HepG2 (cell line): ENCODE data around the gene RAB40C. TPM values are rescaled to one million over a fixed set of nuclear protein-coding genes. Genes with fewer than 3 reads are reported as not detected.

Experiments used
- CCDC6 ChIP-seq: sonication (generic); formaldehyde crosslinking; IDR thresholded peaks from 2 replicates; pipeline ENCODE4 v1.8.1; 2022; ENCODE audit warnings: mild to moderate bottlenecking, missing genetic modification reagents, moderate library complexity
- DR1 ChIP-seq: sonication (generic); formaldehyde crosslinking; IDR thresholded peaks from 2 replicates; pipeline ENCODE4 v1.8.0; 2021; ENCODE audit warnings: mild to moderate bottlenecking, missing genetic modification reagents, inconsistent platforms
- FOXJ3 ChIP-seq: sonication (generic); formaldehyde crosslinking; IDR thresholded peaks from 2 replicates; pipeline ENCODE4 v1.4.0; 2020; ENCODE audit warnings: missing genetic modification reagents, mild to moderate bottlenecking, borderline replicate concordance
- FOXK2 ChIP-seq: fragments of 450-650 bp; IDR thresholded peaks from 2 replicates; pipeline ENCODE4 v1.6.1; 2016
- JDP2 ChIP-seq: sonication (generic); formaldehyde crosslinking; IDR thresholded peaks from 2 replicates; pipeline ENCODE4 v1.8.1; 2022; ENCODE audit warnings: missing genetic modification reagents, borderline replicate concordance
- KDM5B ChIP-seq: sonication (generic); formaldehyde crosslinking; IDR thresholded peaks from 2 replicates; pipeline ENCODE4 v1.4.0; 2020; ENCODE audit warnings: missing genetic modification reagents, mild to moderate bottlenecking, borderline replicate concordance
- NRL ChIP-seq: sonication (generic); formaldehyde crosslinking; IDR thresholded peaks from 2 replicates; pipeline ENCODE4 v1.5.0; 2020; ENCODE audit warnings: missing genetic modification reagents, mild to moderate bottlenecking, moderate library complexity, borderline replicate concordance
- PATZ1 ChIP-seq: sonication (generic); formaldehyde crosslinking; IDR thresholded peaks from 2 replicates; pipeline ENCODE4 v1.4.0; 2020; ENCODE audit warnings: missing genetic modification reagents
- PHF20 ChIP-seq: sonication (generic); formaldehyde crosslinking; IDR thresholded peaks from 2 replicates; pipeline ENCODE4 v1.5.0; 2020; ENCODE audit warnings: mild to moderate bottlenecking, missing genetic modification reagents
- RXRA ChIP-seq: sonication (generic); formaldehyde crosslinking; IDR thresholded peaks from 2 replicates; pipeline ENCODE4 v1.5.1; 2020; ENCODE audit warnings: missing genetic modification reagents
- SALL2 ChIP-seq: sonication (generic); formaldehyde crosslinking; IDR thresholded peaks from 2 replicates; pipeline ENCODE4 v1.8.1; 2023; ENCODE audit warnings: mild to moderate bottlenecking, missing genetic modification reagents, inconsistent platforms
- STAG1 ChIP-seq: sonication (generic); formaldehyde crosslinking; IDR thresholded peaks from 2 replicates; pipeline ENCODE4 v1.4.0; 2020; ENCODE audit warnings: missing genetic modification reagents
- TGIF2 ChIP-seq: IDR thresholded peaks from 2 replicates; pipeline ENCODE4 v1.6.1; 2016; ENCODE audit warnings: control low read depth, missing compliant biosample characterization
- THYN1 ChIP-seq: sonication (generic); formaldehyde crosslinking; IDR thresholded peaks from 2 replicates; pipeline ENCODE4 v1.8.1; 2023; ENCODE audit warnings: low read depth, mild to moderate bottlenecking, moderate library complexity, missing genetic modification reagents, borderline replicate concordance
- ZKSCAN8 ChIP-seq: IDR thresholded peaks from 2 replicates; pipeline ENCODE4 v1.6.1; 2016; ENCODE audit warnings: borderline replicate concordance, missing genetic modification reagents, missing compliant biosample characterization
- ZNF18 ChIP-seq: sonication (generic); formaldehyde crosslinking; IDR thresholded peaks from 2 replicates; pipeline ENCODE4 v1.8.0; 2022; ENCODE audit warnings: mild to moderate bottlenecking, missing genetic modification reagents; ENCODE audit not compliant: insufficient replicate concordance
- ZNF20 ChIP-seq: sonication (generic); formaldehyde crosslinking; IDR thresholded peaks from 2 replicates; pipeline ENCODE4 v1.4.0; 2020; ENCODE audit warnings: mild to moderate bottlenecking, moderate library complexity, missing genetic modification reagents
- ZNF292 ChIP-seq: sonication (generic); formaldehyde crosslinking; IDR thresholded peaks from 2 replicates; pipeline ENCODE4 v1.8.1; 2022; ENCODE audit warnings: mild to moderate bottlenecking, low read depth, missing genetic modification reagents, borderline replicate concordance
- ZNF572 ChIP-seq: sonication (generic); formaldehyde crosslinking; IDR thresholded peaks from 2 replicates; pipeline ENCODE4 v1.5.1; 2020; ENCODE audit warnings: mild to moderate bottlenecking, missing genetic modification reagents
- ZNF782 ChIP-seq: sonication (generic); formaldehyde crosslinking; IDR thresholded peaks from 2 replicates; pipeline ENCODE4 v1.4.0; 2020; ENCODE audit warnings: missing genetic modification reagents, mild to moderate bottlenecking, borderline replicate concordance
- polyA plus RNA-seq, 8 experiments: library from polyadenylated mRNA; depleted of rRNA in 3 of 8; stranded (reverse) in 7 of 8; unstranded in 1 of 8; fragments of >200 nt; fragmentation: Illumina TruSeq in 4 of 8; extraction: Trizol in 4 of 8; gene quantifications; 2 replicates each; pipeline versions ENCODE4 v1.2.1 to v1.2.3, GENCODE V29; 2011 to 2016; ENCODE audit warnings: low read depth in 4 of 8, missing spikeins in 1 of 8, mixed read lengths in 1 of 8; ENCODE audit not compliant: insufficient read depth in 1 of 8
- total RNA-seq, 5 experiments: library from RNA; depleted of rRNA; stranded (reverse); fragments of >200 nt; fragmentation: Illumina TruSeq; extraction: Trizol; gene quantifications; 2 replicates each; pipeline ENCODE4 v1.2.3, GENCODE V29; 2016; ENCODE audit warnings: low read depth in 1 of 5
- TF ChIP-seq, protein P1 (sequence below): sonication (generic); formaldehyde crosslinking; conservative IDR thresholded peaks from 2 replicates; pipeline ENCODE4 v1.4.0; 2020; ENCODE audit warnings: missing genetic modification reagents
- TF ChIP-seq, protein P2 (sequence below): IDR thresholded peaks from 2 replicates; pipeline ENCODE4 v1.6.1; 2016; ENCODE audit warnings: missing genetic modification reagents, missing compliant biosample characterization
- TF ChIP-seq, protein P3 (sequence below): sonication (generic); formaldehyde crosslinking; IDR thresholded peaks from 2 replicates; pipeline ENCODE4 v1.4.0; 2020; ENCODE audit warnings: missing genetic modification reagents, mild to moderate bottlenecking, borderline replicate concordance

Gene RAB40C
- total and polyA plus RNA-seq, 2 of the 13 experiments (the other 11 are each of a cell fraction or from before 2014, with no cell fraction given): 7.7 to 11.5 TPM

GRCh38 chr16:585351-585750, 4.5 kb upstream of the RAB40C start (continued):
- TF ChIP-seq ZNF18 (CRISPR knock-in tag) (no peak), PHF20 (CRISPR knock-in tag) (no peak), PATZ1 (CRISPR knock-in tag) (peak; percentile 65), FOXK2 (no peak), JDP2 (CRISPR knock-in tag) (no peak), STAG1 (CRISPR knock-in tag) (peak; percentile 26), RXRA (CRISPR knock-in tag) (peak; percentile 55; the same call in 1 of the 2 replicates), FOXJ3 (no peak), ZKSCAN8 (CRISPR knock-in tag) (no peak), CCDC6 (no peak), NRL (no peak), KDM5B (CRISPR knock-in tag) (no peak), SALL2 (no peak), DR1 (no peak), ZNF782 (CRISPR knock-in tag) (no peak), ZNF572 (no peak), ZNF20 (CRISPR knock-in tag) (no peak), TGIF2 (CRISPR knock-in tag) (no peak), ZNF292 (CRISPR knock-in tag) (no peak), THYN1 (no peak)
- TF ChIP-seq, protein P1, sequence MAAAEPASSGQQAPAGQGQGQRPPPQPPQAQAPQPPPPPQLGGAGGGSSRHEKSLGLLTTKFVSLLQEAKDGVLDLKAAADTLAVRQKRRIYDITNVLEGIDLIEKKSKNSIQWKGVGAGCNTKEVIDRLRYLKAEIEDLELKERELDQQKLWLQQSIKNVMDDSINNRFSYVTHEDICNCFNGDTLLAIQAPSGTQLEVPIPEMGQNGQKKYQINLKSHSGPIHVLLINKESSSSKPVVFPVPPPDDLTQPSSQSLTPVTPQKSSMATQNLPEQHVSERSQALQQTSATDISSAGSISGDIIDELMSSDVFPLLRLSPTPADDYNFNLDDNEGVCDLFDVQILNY (CRISPR knock-in tag): no peak
- TF ChIP-seq, protein P2, sequence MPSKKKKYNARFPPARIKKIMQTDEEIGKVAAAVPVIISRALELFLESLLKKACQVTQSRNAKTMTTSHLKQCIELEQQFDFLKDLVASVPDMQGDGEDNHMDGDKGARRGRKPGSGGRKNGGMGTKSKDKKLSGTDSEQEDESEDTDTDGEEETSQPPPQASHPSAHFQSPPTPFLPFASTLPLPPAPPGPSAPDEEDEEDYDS (CRISPR knock-in tag): no peak
- TF ChIP-seq, protein P3, sequence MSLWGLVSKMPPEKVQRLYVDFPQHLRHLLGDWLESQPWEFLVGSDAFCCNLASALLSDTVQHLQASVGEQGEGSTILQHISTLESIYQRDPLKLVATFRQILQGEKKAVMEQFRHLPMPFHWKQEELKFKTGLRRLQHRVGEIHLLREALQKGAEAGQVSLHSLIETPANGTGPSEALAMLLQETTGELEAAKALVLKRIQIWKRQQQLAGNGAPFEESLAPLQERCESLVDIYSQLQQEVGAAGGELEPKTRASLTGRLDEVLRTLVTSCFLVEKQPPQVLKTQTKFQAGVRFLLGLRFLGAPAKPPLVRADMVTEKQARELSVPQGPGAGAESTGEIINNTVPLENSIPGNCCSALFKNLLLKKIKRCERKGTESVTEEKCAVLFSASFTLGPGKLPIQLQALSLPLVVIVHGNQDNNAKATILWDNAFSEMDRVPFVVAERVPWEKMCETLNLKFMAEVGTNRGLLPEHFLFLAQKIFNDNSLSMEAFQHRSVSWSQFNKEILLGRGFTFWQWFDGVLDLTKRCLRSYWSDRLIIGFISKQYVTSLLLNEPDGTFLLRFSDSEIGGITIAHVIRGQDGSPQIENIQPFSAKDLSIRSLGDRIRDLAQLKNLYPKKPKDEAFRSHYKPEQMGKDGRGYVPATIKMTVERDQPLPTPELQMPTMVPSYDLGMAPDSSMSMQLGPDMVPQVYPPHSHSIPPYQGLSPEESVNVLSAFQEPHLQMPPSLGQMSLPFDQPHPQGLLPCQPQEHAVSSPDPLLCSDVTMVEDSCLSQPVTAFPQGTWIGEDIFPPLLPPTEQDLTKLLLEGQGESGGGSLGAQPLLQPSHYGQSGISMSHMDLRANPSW (CRISPR knock-in tag): no peak
